ENCODE results near the gene NAV3. TPM values are rescaled to one million over a fixed set of nuclear protein-coding genes. Genes with fewer than 3 reads are reported as not detected.

The NAV3 gene
- total and polyA plus RNA-seq, 11 donors = 1.1 to 18.0 (median 5.8) TPM

DNA sequence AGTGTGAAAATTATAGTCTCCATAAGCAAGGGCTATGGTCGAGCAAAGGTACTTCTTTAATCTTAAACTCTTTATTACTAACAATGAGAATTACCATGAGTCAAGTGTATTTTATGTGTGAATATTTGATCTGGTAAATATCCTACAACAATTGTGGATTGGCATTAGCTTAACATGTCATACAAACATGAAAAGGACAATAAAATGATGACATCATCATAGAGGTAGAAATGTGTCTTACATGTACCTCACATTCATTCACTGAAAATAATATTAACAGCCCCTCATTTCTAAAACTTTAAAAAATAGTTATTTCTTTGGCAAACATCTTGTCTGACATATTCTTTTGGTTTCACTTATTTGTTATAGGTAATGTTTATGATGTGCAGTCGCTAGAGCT is 355.0 kb downstream of the NAV3 start:
- ATAC-seq (no peak), DNase-seq (no peak)
- H3K4me1 ChIP-seq = no peaks in the 10 kb centered on the region
- peaks cover 0 to 45% (median 0%) of the 10 kb centered on the region in 9 donors for H3K36me3 ChIP-seq
- WGBS, 4 donors = 95 to 98% (median 96%) methylated on average over 2 of the region's 2 CpGs
- H3K27me3 ChIP-seq = no peaks in the 10 kb centered on the region
- no peak overlapping the region for H3K4me3 ChIP-seq
- no peak for TF ChIP-seq CTCF (IDR thresholded peaks at IDR 0.05)
- no peak for TF ChIP-seq POLR2A (IDR thresholded peaks at IDR 0.05)
- no peaks in the 10 kb centered on the region for H3K9me3 ChIP-seq
- H3K27ac ChIP-seq = no peak overlapping the region
- intact Hi-C loops (cut with DNase I) = no loop called here

- Histone ChIP-seq H3K9me3 (no peaks in the 10 kb centered on the region), H3K4me1 (no peaks in the 10 kb centered on the region), H3K4me3 (no peak overlapping the region), H3K36me3 (peaks cover 0 to 43% (median 0%) of the 10 kb centered on the region in 9 donors), H3K27ac (no peak overlapping the region), H3K27me3 (no peaks in the 10 kb centered on the region)
- 95 to 100% (median 98%) methylated on average over 1 of the region's 1 CpG for WGBS, 4 donors
- intact Hi-C loops (cut with DNase I) = no loop called here
- DNase-seq (no peak), ATAC-seq (no peak)
- TF ChIP-seq POLR2A (IDR thresholded peaks at IDR 0.05) = no peak
- TF ChIP-seq CTCF (IDR thresholded peaks at IDR 0.05) = no peak
These were observed 356.0 kb downstream of the NAV3 start for GRCh38 chr12:78186670-78187069.

DNA sequence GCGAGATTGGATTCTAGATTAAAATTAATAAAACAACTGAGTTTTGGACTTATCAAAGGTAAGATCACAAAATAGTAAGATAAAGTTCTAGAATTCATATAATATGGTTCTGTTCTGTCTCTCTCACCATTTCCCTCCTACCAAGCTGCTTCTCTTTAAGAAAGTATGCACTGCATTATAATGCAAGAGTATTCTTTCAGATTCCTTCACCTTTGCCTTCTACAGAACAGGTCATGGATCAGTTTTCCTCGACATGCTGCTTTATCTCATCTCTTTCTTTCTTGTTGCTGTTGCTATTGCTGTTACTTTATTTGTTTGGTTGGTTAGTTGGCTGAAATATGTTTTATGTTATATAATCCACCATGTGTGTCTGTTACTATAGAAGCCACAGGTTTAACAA is 357.0 kb downstream of the NAV3 start:
- 79 to 86% (median 82%) methylated on average over 2 of the region's 2 CpGs for WGBS, 4 donors
- no peak for ATAC-seq
- intact Hi-C loops (cut with DNase I) = no loop called here

GRCh38 chr12:78189656-78190055 is 359.0 kb downstream of the NAV3 start:
- ATAC-seq (no peak), DNase-seq (no peak)
- Histone ChIP-seq H3K4me3 (no peak overlapping the region), H3K4me1 (no peaks in the 10 kb centered on the region), H3K27me3 (no peaks in the 10 kb centered on the region), H3K36me3 (peaks cover 0 to 33% (median 0%) of the 10 kb centered on the region in 9 donors), H3K9me3 (no peaks in the 10 kb centered on the region), H3K27ac (no peak overlapping the region)
- no peak for TF ChIP-seq POLR2A (IDR thresholded peaks at IDR 0.05)
- whole genome bisulfite sequencing, 4 donors = 89 to 95% (median 91%) methylated on average over 2 of the region's 2 CpGs
- intact Hi-C loops (cut with DNase I) = no loop called here

More for the DNA sequence above, 357.0 kb downstream of the NAV3 start:
- Histone ChIP-seq H3K27me3 (no peaks in the 10 kb centered on the region), H3K4me3 (no peak overlapping the region), H3K27ac (no peak overlapping the region), H3K36me3 (peaks cover 0 to 38% (median 0%) of the 10 kb centered on the region in 9 donors), H3K4me1 (no peaks in the 10 kb centered on the region), H3K9me3 (no peaks in the 10 kb centered on the region)
- DNase-seq = no peak
- TF ChIP-seq POLR2A (IDR thresholded peaks at IDR 0.05) (no peak), CTCF (IDR thresholded peaks at IDR 0.05) (no peak)

DNA sequence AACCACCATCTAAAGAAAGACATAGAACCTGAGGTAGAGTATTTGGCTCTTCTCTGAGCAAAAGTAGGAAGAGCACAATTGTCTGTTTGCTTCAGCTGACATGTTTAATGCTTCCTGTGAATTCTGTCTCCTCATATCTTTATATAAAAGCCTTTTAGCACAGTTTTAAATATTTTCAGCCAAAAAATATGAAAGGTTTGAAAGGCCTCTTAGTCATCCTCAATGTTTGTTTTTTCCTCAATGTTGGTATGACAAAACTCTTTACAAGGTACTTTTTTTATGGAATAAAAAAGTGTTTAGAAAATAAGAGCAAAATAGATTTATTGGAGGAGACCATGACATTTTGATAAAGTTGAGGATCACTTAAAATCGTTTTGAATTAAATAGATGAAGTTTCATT is 360.9 kb downstream of the NAV3 start:
- no peak for ATAC-seq
- no peak for TF ChIP-seq CTCF (IDR thresholded peaks at IDR 0.05)
- TF ChIP-seq POLR2A (IDR thresholded peaks at IDR 0.05) = no peak

More for the DNA sequence above, 360.9 kb downstream of the NAV3 start:
- no peak overlapping the region for H3K27ac ChIP-seq
- no peak overlapping the region for H3K4me3 ChIP-seq
- H3K9me3 ChIP-seq = no peaks in the 10 kb centered on the region
- H3K4me1 ChIP-seq = no peaks in the 10 kb centered on the region
- H3K27me3 ChIP-seq = no peaks in the 10 kb centered on the region
- no peak for DNase-seq
- peaks cover 0 to 27% (median 0%) of the 10 kb centered on the region in 9 donors for H3K36me3 ChIP-seq
- intact Hi-C loops (cut with DNase I) = no loop called here
- 55 to 60% (median 58%) methylated on average over 1 of the region's 1 CpG for WGBS, 4 donors
